Esophagus squamous epithelium (tissue), 5 donors: ENCODE results near the gene SPC24. TPM values are rescaled to one million over a fixed set of nuclear protein-coding genes. Genes with fewer than 3 reads are reported as not detected.
"Not testable (repeated sequence)": the region's sequence is repeated elsewhere in the genome, so short reads cannot be mapped to it uniquely, and the experiment has no call there.

Experiments
- DNase-seq: peaks from one replicate; lab custom pipeline; 2025; lab: John Stamatoyannopoulos, UW
- H3K27ac ChIP-seq, 4 donors: fragments of 200-600 bp; sonication (generic); one replicate each; pipeline ENCODE4 v1.5.1; 2016 to 2019; ENCODE audit warnings: mild to moderate bottlenecking in 1 of 4
- H3K27me3 ChIP-seq, 4 donors: fragments of 200-600 bp; sonication (generic); 1 replicate in 3 of 4; 2 replicates in 1 of 4; pipeline versions ENCODE4 v1.5.1 to v1.6.0; 2017 to 2021; ENCODE audit warnings: antibody characterized with exemption in 1 of 4
- H3K36me3 ChIP-seq, 3 donors: fragments of 200-600 bp; sonication (generic); one replicate each; pipeline ENCODE4 v1.5.1; 2016 to 2019
- H3K4me1 ChIP-seq, 3 donors: fragments of 200-600 bp; sonication (generic); one replicate each; pipeline ENCODE4 v1.5.1; 2017 to 2019
- H3K4me3 ChIP-seq, 4 donors: fragments of 200-600 bp; sonication (generic); 1 replicate in 3 of 4; 2 replicates in 1 of 4; pipeline ENCODE4 v1.5.1; 2016 to 2019; ENCODE audit warnings: mild to moderate bottlenecking in 2 of 4, moderate library complexity in 1 of 4
- H3K9me3 ChIP-seq, 3 donors: fragments of 200-600 bp; sonication (generic); one replicate each; pipeline ENCODE4 v1.5.1; 2016 to 2019
- POLR2A ChIP-seq, 4 donors: fragments of 450-650 bp; IDR thresholded peaks; one replicate each; pipeline ENCODE4 v1.6.1; 2017; ENCODE audit warnings: antibody characterized with exemption in 4 of 4, mild to moderate bottlenecking in 4 of 4, moderate library complexity in 3 of 4
- WGBS, 2 donors: methylation state at CpG; one replicate each; pipeline ENCODE4 v1.1.5; 2018; 5-methylcytosine and 5-hydroxymethylcytosine counted together
- intact Hi-C: fragments of 100-400 bp; cut with DNase I; formaldehyde crosslinking; loops from one replicate; pipeline ENCODE4 v1.15.0; 2022
- total RNA-seq, 4 donors: library from RNA; depleted of rRNA; stranded (reverse); fragments of >200 nt; gene quantifications; one replicate each; pipeline ENCODE4 v1.1.0, GENCODE V29; 2016
- TF ChIP-seq, protein P1 (sequence below), 6 experiments: fragments of 450-650 bp in 4 of 6; fragments of 200-600 bp in 2 of 6; sonication (generic) in 2 of 6; IDR thresholded peaks; one replicate each; pipeline ENCODE4 v1.5.1; 2016 to 2019; ENCODE audit warnings: antibody characterized with exemption in 6 of 6, mild to moderate bottlenecking in 4 of 6, moderate library complexity in 4 of 6
- donor health status: DM: yes; HTN: yes; CAD: no.

SPC24 gene
- total RNA-seq, 4 donors from 2014 or later: 2.9 to 10.9 (median 6.3) TPM

DNA sequence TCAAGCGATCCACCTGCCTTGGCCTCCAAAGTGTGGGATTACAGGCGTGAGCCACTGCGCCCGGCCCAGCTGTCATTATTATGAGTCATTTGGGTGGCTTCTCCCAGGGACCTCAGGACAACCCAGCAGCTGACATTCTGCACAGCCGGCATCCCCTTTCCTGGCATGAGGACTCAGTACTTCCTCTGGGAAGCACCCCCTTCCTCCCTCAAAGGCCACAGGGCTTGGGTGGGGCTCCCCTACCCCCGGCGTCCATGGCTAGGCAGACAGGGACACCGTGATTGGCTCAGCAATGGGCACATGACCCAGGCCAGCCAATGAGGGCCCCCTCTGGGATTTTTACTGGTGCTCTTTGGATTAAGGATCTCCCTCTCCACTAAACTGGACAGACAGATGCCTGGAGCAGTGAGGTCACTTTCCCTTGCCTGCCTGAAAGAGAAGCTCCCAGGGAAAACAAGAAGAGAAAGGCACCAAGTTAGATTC is 35.7 kb upstream of the SPC24 start:
- Histone ChIP-seq H3K27ac (peak overlapping the region; percentile 17 to 93 (median 86)), H3K36me3 (peaks cover 0 to 49% (median 5%) of the 10 kb centered on the region in 3 donors), H3K9me3 (no peaks in the 10 kb centered on the region), H3K4me1 (peaks cover 12 to 91% (median 44%) of the 10 kb centered on the region in 3 donors), H3K4me3 (peak overlapping the region in 1 of 4 donors; percentile 32), H3K27me3 (no peaks in the 10 kb centered on the region)
- TF ChIP-seq, protein P1, sequence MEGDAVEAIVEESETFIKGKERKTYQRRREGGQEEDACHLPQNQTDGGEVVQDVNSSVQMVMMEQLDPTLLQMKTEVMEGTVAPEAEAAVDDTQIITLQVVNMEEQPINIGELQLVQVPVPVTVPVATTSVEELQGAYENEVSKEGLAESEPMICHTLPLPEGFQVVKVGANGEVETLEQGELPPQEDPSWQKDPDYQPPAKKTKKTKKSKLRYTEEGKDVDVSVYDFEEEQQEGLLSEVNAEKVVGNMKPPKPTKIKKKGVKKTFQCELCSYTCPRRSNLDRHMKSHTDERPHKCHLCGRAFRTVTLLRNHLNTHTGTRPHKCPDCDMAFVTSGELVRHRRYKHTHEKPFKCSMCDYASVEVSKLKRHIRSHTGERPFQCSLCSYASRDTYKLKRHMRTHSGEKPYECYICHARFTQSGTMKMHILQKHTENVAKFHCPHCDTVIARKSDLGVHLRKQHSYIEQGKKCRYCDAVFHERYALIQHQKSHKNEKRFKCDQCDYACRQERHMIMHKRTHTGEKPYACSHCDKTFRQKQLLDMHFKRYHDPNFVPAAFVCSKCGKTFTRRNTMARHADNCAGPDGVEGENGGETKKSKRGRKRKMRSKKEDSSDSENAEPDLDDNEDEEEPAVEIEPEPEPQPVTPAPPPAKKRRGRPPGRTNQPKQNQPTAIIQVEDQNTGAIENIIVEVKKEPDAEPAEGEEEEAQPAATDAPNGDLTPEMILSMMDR (IDR thresholded peaks at IDR 0.05): no peak
- no peak for TF ChIP-seq POLR2A (IDR thresholded peaks at IDR 0.05)
- DNase-seq: no peak
- WGBS, 2 donors: 60% methylated on average over 1 of the region's 8 CpGs; no CpG with 5 or more reads in 1 of the 2 donors
- intact Hi-C loops: no loop called here

DNA sequence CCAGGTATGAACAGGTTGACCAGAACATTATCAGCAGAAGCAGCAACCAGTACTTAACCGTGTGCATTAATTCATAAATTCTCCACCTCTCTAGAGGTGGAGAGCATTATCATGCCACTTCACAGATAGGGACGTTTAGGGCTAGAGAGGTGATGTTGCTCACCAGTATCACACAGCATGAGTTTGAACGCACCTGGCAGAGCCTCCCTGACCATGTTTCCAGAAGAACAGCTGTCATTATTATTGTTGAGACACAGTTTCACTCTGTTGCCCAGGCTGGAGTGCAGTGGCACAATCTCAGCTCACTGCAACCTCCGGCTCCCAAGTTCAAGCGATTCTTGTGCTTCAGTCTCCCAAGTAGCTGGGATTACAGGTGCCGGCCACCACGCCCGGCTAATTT is 34.9 kb upstream of the SPC24 start:
- Histone ChIP-seq H3K4me3 (peak overlapping the region in 1 of 4 donors; percentile 13), H3K27me3 (no peaks in the 10 kb centered on the region), H3K27ac (peak overlapping the region; percentile 34 to 93 (median 86)), H3K9me3 (no peaks in the 10 kb centered on the region), H3K36me3 (peaks cover 0 to 57% (median 5%) of the 10 kb centered on the region in 3 donors), H3K4me1 (peaks cover 12 to 91% (median 42%) of the 10 kb centered on the region in 3 donors)
- intact Hi-C loops: no loop called here
- 82 to 90% methylated on average over 6 to 7 of the region's 8 CpGs for WGBS, 2 donors
- TF ChIP-seq, protein P1 (IDR thresholded peaks at IDR 0.05): no peak
- no peak for TF ChIP-seq POLR2A (IDR thresholded peaks at IDR 0.05)
- DNase-seq: no peak

DNA sequence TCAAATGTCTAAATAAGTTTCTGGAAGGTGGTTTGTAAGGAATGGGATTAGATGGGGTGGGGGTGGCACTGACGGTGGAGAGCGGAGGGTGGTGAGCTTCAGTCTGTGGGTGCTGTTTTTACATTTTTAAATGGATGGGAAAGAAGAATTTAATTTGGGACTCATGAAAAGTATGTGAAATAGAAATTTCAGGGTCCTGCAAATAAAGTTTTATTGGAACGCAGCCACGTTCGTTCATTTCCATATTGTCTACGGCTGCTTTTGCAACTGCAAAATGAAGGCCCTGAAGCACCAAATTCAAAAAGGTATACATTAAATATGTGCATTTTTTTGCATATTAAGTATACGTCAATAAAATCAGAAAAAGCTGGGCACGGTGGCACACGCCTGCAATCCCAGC is 31.9 kb upstream of the SPC24 start:
- peak overlapping the region in 3 of 4 donors; percentile 52 to 93 (median 89) for H3K27ac ChIP-seq
- H3K4me1 ChIP-seq: peaks cover 12 to 75% (median 27%) of the 10 kb centered on the region in 3 donors
- DNase-seq: no peak
- peaks cover 0 to 52% (median 0%) of the 10 kb centered on the region in 3 donors for H3K36me3 ChIP-seq
- H3K27me3 ChIP-seq: no peaks in the 10 kb centered on the region
- intact Hi-C loops: no loop called here
- no peak for TF ChIP-seq POLR2A (IDR thresholded peaks at IDR 0.05)
- TF ChIP-seq, protein P1 (IDR thresholded peaks at IDR 0.05): no peak
- no peaks in the 10 kb centered on the region for H3K9me3 ChIP-seq
- 83 to 89% methylated on average over 9 of the region's 9 CpGs for WGBS, 2 donors
- H3K4me3 ChIP-seq: no peak overlapping the region

DNA sequence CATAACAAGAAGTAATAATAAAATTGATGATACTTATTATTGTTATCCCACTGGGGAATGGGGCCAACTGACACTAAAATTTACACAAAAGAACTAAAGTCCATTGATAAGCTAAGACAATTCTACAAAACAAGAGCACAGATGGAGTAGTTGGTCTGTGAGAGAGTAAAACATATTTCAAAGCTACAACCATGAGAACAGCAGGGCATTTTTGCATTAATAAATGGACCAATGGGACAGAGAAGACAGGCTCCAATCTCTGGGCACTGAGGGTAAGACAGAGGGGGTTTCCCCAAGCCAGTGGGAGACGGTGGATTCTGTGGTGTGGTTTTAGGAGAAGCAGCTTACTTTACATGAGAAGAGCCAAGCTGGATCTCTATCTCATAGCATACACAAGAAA is 27.4 kb upstream of the SPC24 start:
- peak overlapping the region in 1 of 4 donors; percentile 93 for H3K27ac ChIP-seq
- intact Hi-C loops: no loop called here

DNA sequence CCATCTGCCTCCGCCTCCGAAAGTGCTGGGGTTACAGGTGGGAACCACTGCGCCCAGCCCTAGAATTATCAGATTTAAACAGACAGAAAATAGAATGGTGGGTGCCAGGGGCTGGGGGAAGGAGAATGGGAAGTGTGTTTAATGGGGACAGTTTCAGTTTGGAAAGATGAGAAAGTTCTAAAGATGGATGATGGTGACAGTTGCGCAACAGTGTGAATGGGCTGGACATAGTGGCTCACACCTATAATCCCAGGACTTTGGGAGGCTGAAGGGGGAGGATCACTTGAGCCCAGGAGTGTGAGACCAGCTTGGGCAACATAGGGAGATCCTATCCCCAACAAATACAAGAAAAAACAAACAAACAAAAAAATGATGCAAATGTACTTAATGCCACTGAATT is 25.9 kb upstream of the SPC24 start:
- H3K27me3 ChIP-seq: no peaks in the 10 kb centered on the region

More for the DNA sequence above, 27.4 kb upstream of the SPC24 start:
- DNase-seq: no peak
- WGBS, 2 donors: 64 to 74% methylated on average over 1 of the region's 1 CpG
- H3K27me3 ChIP-seq: no peaks in the 10 kb centered on the region
- no peak for TF ChIP-seq POLR2A (IDR thresholded peaks at IDR 0.05)
- TF ChIP-seq, protein P1 (IDR thresholded peaks at IDR 0.05): no peak
- peaks cover 0 to 39% (median 5%) of the 10 kb centered on the region in 3 donors for H3K36me3 ChIP-seq
- peaks cover 6 to 64% (median 11%) of the 10 kb centered on the region in 3 donors for H3K4me1 ChIP-seq
- H3K9me3 ChIP-seq: no peaks in the 10 kb centered on the region
- no peak overlapping the region for H3K4me3 ChIP-seq

DNA sequence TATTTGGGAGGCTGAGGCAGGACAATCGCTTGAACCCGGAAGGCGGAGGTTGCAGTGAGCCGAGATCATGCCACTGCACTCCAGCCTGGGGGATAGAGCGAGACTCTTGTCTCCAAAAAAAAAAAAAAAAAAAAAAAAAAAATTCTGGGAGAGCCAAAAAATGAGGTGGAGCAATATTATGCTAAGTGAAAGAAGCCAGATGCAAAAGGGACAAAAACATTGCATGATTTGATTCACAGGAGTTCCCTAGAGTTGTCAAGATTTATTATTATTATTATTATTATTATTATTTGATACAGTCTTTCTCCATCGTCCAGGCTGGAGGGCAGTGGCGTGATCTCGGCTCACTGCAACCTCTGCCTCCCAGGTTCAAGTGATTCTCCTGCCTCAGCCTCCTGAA is 25.4 kb upstream of the SPC24 start:
- DNase-seq, H3K4me3 ChIP-seq, H3K27me3 ChIP-seq, H3K9me3 ChIP-seq, intact Hi-C loops: not testable (repeated sequence)
- Histone ChIP-seq H3K27ac (peak overlapping the region; percentile 19 to 74 (median 72)), H3K4me1 (peaks cover 6 to 52% (median 11%) of the 10 kb centered on the region in 3 donors), H3K36me3 (peaks cover 5 to 50% (median 5%) of the 10 kb centered on the region in 3 donors)
- 77 to 87% methylated on average over 6 to 8 of the region's 8 CpGs for WGBS, 2 donors

More for the DNA sequence above, 25.9 kb upstream of the SPC24 start:
- no peaks in the 10 kb centered on the region for H3K9me3 ChIP-seq
- no peak overlapping the region for H3K4me3 ChIP-seq
- H3K27ac ChIP-seq: peak overlapping the region; percentile 19 to 74 (median 72)
- TF ChIP-seq, protein P1 (IDR thresholded peaks at IDR 0.05): no peak
- TF ChIP-seq POLR2A (IDR thresholded peaks at IDR 0.05): no peak
- peaks cover under 1 to 50% (median 5%) of the 10 kb centered on the region in 3 donors for H3K36me3 ChIP-seq
- intact Hi-C loops: no loop called here
- WGBS, 2 donors: 93 to 98% methylated on average over 4 of the region's 4 CpGs
- peaks cover 6 to 57% (median 11%) of the 10 kb centered on the region in 3 donors for H3K4me1 ChIP-seq
- DNase-seq: no peak
